HEK293T (cell line): Measurements from ENCODE around the gene TMEM178A.
"Not testable (repeated sequence)": the region's sequence is repeated elsewhere in the genome, so short reads cannot be mapped to it uniquely, and the experiment has no call there.

Experiments used
- CTCF ChIA-PET: fragments of 350-600 bp; formaldehyde crosslinking; extraction: SDS; loops from one replicate; lab custom pipeline; 2021; ENCODE audit warnings: antibody characterized with exemption, inconsistent platforms; lab: Yijun Ruan, JAX
- POLR2A ChIA-PET: fragments of 350-600 bp; formaldehyde crosslinking; extraction: SDS; loops from one replicate; lab custom pipeline; 2020; ENCODE audit warnings: antibody characterized with exemption, inconsistent platforms; lab: Yijun Ruan, JAX
- DNase-seq: peaks from one replicate; pipeline ENCODE4 v3.0.0; 2012; ENCODE audit warnings: mixed read lengths; ENCODE audit errors: extremely low spot score
- ARNT ChIP-seq: fragments of 450-650 bp; IDR thresholded peaks from 2 replicates; pipeline ENCODE4 v1.6.1; 2017; ENCODE audit warnings: mild to moderate bottlenecking
- BHLHE40 ChIP-seq: fragments of 450-650 bp; IDR thresholded peaks from 2 replicates; pipeline ENCODE4 v1.6.1; 2016; ENCODE audit warnings: mild to moderate bottlenecking, moderate library complexity, borderline replicate concordance
- CTBP1 ChIP-seq: fragments of 450-650 bp; IDR thresholded peaks from 2 replicates; pipeline ENCODE4 v1.6.1; 2016; ENCODE audit warnings: borderline replicate concordance
- ELF4 ChIP-seq: fragments of 450-650 bp; IDR thresholded peaks from 2 replicates; pipeline ENCODE4 v1.6.1; 2017; ENCODE audit warnings: antibody characterized with exemption
- FOXA1 ChIP-seq: fragments of 450-650 bp; IDR thresholded peaks from 2 replicates; pipeline ENCODE4 v1.6.1; 2016; ENCODE audit warnings: mild to moderate bottlenecking
- FOXK2 ChIP-seq: fragments of 450-650 bp; IDR thresholded peaks from 2 replicates; pipeline ENCODE4 v1.6.1; 2016; ENCODE audit warnings: mild to moderate bottlenecking
- FOXM1 ChIP-seq: fragments of 450-650 bp; IDR thresholded peaks from 2 replicates; pipeline ENCODE4 v1.6.1; 2017; ENCODE audit warnings: mild to moderate bottlenecking, borderline replicate concordance
- HDGF ChIP-seq: fragments of 450-650 bp; IDR thresholded peaks from 2 replicates; pipeline ENCODE4 v1.6.1; 2017; ENCODE audit warnings: antibody characterized with exemption, borderline replicate concordance
- L3MBTL2 ChIP-seq: fragments of 450-650 bp; conservative IDR thresholded peaks from 2 replicates; pipeline ENCODE4 v1.6.1; 2016; ENCODE audit warnings: mild to moderate bottlenecking
- LEF1 ChIP-seq: fragments of 450-650 bp; IDR thresholded peaks from 2 replicates; pipeline ENCODE4 v1.6.1; 2017; ENCODE audit warnings: mild to moderate bottlenecking, borderline replicate concordance
- NFRKB ChIP-seq: fragments of 450-650 bp; IDR thresholded peaks from 2 replicates; pipeline ENCODE4 v1.6.1; 2016; ENCODE audit warnings: mild to moderate bottlenecking, moderate library complexity
- SP1 ChIP-seq: fragments of 450-650 bp; IDR thresholded peaks from 2 replicates; pipeline ENCODE4 v1.6.1; 2017
- SUZ12 ChIP-seq: fragments of 450-650 bp; IDR thresholded peaks from 2 replicates; pipeline ENCODE4 v1.6.1; 2016; ENCODE audit warnings: mild to moderate bottlenecking
- TARDBP ChIP-seq: fragments of 450-650 bp; IDR thresholded peaks from 2 replicates; pipeline ENCODE4 v1.6.1; 2016
- ZNF384 ChIP-seq: fragments of 450-650 bp; IDR thresholded peaks from 2 replicates; pipeline ENCODE4 v1.6.1; 2016
- TF ChIP-seq, protein P1 (sequence below): fragments of 450-650 bp; IDR thresholded peaks from 2 replicates; pipeline ENCODE4 v1.6.1; 2016

TMEM178A gene

DNA sequence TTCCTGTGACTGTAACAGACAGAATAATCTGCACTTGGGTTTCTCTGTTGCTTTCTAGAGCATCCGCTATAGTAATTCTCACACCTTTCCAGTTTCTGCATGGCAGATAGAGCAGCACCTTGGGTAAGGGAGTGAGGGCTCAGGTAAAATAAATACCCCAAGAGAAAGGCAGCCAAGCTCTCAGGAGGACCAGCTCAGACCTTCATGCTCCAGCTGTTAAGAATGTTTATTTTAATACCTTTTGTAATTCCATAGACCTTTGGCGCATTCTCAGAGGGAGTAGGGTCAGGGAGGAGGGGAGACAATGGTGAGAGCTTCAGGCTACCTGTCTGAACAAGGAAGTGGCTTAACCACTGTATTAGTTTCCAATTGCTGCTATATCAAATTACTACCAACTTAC is 16.2 kb upstream of the TMEM178A start:
- DNase-seq = no peak
- CTCF ChIA-PET = interaction anchor here (0.5 kb wide), 1 partner anchor 800 kb away, joined by 5 read pairs; no protein-coding TSS in a partner anchor
- TF ChIP-seq TARDBP = no peak
- TF ChIP-seq ELF4 = no peak
- TF ChIP-seq NFRKB = no peak
- TF ChIP-seq FOXK2 = no peak
- no peak for TF ChIP-seq ARNT
- POLR2A ChIA-PET = no interaction called here

DNA sequence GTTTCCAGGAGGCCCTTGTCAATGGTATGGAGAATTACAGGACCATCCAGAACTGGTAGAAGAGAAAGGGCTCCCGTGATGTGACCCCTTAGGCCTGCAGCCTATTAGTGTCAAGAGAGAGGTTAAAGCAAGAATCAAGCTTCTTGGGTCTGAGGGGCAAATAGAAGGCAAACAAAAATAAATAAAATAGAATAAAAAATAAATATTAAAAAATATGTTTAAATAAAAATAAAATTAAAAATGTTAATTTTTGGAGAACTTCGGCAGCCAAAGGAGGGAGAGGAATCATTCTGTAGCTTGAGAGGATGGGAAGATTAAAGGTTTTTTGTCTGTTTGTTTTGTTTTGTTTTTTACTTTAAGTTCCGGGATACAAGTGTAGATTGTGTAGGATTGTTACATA is 15.2 kb upstream of the TMEM178A start:
- no peak for DNase-seq
- ChIA-PET POLR2A (no interaction called here), CTCF (no interaction called here)
- TF ChIP-seq, protein P1, sequence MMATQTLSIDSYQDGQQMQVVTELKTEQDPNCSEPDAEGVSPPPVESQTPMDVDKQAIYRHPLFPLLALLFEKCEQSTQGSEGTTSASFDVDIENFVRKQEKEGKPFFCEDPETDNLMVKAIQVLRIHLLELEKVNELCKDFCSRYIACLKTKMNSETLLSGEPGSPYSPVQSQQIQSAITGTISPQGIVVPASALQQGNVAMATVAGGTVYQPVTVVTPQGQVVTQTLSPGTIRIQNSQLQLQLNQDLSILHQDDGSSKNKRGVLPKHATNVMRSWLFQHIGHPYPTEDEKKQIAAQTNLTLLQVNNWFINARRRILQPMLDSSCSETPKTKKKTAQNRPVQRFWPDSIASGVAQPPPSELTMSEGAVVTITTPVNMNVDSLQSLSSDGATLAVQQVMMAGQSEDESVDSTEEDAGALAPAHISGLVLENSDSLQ = no peak
- no peak for TF ChIP-seq CTBP1

DNA sequence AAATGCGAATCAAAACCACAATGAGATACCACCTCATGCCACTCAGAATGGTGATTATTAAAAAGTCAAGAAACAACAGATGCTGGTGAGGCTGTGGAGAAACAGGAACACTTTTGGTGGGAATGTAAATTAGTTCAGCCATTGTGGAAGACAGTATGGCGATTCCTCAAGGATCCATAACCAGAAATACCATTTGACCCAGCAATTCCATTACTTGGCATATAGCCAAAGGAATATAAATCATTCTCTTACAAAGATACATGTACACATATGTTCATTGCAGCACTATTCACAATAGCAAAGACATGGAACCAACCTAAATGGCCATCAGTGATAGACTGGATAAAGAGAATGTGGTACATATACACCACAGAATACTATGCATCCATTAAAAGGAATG is 9.5 kb upstream of the TMEM178A start:
- DNase-seq, POLR2A ChIA-PET, CTCF ChIA-PET: not testable (repeated sequence)

DNA sequence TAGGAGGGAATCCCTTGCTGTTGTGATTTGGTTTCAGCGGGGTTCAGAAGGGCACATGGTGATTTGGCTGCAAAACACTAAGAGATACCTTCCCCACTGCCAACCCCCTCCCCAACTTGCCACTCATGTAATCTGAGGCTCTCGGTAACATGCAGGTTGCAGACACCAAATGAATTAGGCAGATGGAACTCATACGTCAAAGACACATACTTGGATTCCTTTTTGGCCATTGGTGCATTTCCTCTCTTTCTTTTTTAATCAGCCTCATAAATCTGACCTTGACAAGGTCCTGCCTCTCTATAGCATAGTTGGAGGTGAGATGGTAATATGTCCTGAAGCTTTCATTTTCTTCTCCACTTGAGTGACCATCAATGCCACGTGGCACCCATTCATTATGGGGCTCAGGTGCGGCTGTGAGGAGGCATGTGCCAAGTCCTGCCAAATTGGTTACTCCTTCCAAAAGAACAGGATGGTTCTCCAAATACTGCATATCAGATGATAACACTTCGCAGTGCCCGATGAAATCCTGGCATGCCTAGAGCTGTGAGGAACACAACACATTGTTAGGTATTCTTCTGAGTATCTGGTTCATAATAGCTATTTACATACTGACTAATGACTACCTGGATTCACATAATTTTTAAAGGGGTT is 8.3 kb upstream of the TMEM178A start:
- no peak for TF ChIP-seq FOXK2
- no peak for TF ChIP-seq L3MBTL2
- no peak for TF ChIP-seq LEF1
- TF ChIP-seq, protein P1 = no peak
- TF ChIP-seq HDGF = no peak
- no peak for DNase-seq

DNA sequence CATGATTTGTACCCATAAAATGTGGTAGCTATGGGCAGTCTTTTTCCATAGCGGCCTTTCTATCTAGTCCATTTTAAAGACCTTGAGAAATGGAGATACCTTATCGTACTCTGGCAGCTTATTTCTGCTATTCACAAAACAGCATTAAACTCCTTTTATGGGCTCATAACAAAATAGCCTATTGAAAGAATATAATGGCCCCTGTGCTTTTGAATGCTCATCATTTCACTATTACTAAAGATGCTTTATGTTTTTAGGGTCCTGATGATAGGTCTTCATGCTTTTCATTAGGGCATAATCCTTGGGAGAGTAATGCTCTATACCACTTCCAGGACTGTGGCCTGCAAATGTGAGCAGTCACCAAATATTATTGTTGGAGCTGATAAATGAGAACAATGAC is 7.3 kb upstream of the TMEM178A start:
- TF ChIP-seq FOXM1 (no peak), SP1 (no peak), FOXA1 (no peak), NFRKB (no peak), LEF1 (no peak), TARDBP (no peak), SUZ12 (no peak), ELF4 (no peak), CTBP1 (no peak), FOXK2 (no peak), BHLHE40 (no peak), ARNT (no peak), L3MBTL2 (no peak), HDGF (no peak), ZNF384 (no peak)
- TF ChIP-seq, protein P1 = no peak
- no peak for DNase-seq
- ChIA-PET POLR2A (no interaction called here), CTCF (no interaction called here)

More for the DNA sequence above, 8.3 kb upstream of the TMEM178A start:
- CTCF ChIA-PET = interaction anchor here (0.6 kb wide), 1 partner anchor 20 kb away, joined by 4 read pairs; no protein-coding TSS in a partner anchor
- POLR2A ChIA-PET = no interaction called here

DNA sequence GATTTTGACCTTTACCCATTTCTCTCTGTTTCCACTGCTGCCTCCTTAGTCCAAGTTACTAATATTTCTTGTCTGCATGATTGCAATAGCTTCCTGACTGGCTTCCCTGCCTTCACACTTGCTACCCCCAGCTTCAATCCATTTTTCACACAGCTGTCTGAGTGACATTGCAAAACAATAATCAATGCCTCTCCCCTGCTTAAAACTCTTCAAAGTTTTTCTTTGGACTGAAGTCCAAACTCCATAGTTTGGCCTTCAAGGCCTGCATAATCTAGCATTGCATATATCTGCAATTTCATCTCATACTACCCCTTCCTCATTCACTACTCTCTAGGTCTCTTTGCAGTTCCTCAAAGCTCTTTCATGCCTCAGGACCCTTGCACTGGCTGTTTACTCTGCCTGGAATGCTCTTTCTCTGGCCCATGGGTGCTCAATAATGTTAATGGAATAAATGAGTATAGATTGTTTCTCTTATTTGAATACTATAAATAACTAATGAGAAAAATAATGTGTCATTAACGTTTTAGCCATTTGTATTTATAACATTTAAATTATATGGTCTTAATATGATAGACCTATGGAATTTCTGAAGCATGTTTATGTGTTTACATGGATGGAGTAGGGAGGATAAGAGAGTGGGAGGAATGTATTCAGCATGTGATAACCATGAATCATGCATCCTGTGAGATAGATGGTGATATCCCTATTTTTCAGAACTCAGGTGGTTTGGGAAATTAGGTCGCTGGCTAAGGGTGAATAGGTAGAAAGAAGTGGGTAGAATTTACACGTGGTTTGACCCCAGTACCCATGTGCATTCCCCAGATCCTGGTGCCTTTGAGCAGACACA is 5.7 kb upstream of the TMEM178A start:
- DNase-seq = no peak
- POLR2A ChIA-PET = no interaction called here
- CTCF ChIA-PET = interaction anchor here (0.5 kb wide), 1 partner anchor 214 kb away, joined by 3 read pairs; no protein-coding TSS in a partner anchor

More for the DNA sequence above, 5.7 kb upstream of the TMEM178A start:
- TF ChIP-seq FOXK2 (no peak), HDGF (no peak), CTBP1 (no peak), ARNT (no peak), FOXM1 (no peak), ZNF384 (no peak), TARDBP (no peak), LEF1 (no peak), BHLHE40 (no peak), L3MBTL2 (no peak)
